Activated CD8-positive, alpha-beta T cell treated with anti-CD3 and anti-CD28 coated beads for 36 hours (primary cell): ENCODE measurements around the gene TAF1D. TPM values are rescaled to one million over a fixed set of nuclear protein-coding genes. Genes with fewer than 3 reads are reported as not detected.

Experiments used
- ATAC-seq: fragments of 200-7000 bp; cut with Tn5 transposase; one replicate; pipeline ENCODE4 v1.10.0; 2021; ENCODE audit warnings: mild to moderate bottlenecking, moderate library complexity
- CTCF ChIA-PET: fragments of 350-600 bp; sonication (Branson Sonifier 250); formaldehyde crosslinking; loops from one replicate; lab custom pipeline; 2021; ENCODE audit warnings: antibody characterized with exemption; lab: Charles Lee
- POLR2A ChIA-PET: fragments of 350-600 bp; sonication (Branson Sonifier 250); formaldehyde crosslinking; loops from one replicate; lab custom pipeline; 2021; ENCODE audit warnings: antibody characterized with exemption; lab: Charles Lee
- DNase-seq: peaks from one replicate; pipeline ENCODE4 v3.0.0-alpha.2; 2020
- H3K27ac Mint-ChIP-seq: one replicate; pipeline ENCODE4 v1.8.0; 2021; ENCODE audit warnings: mild to moderate bottlenecking, mixed read lengths
- H3K27me3 Mint-ChIP-seq: one replicate; pipeline ENCODE4 v1.8.0; 2021; ENCODE audit warnings: mixed read lengths
- H3K36me3 Mint-ChIP-seq: one replicate; pipeline ENCODE4 v1.8.0; 2021; ENCODE audit warnings: low read depth, mixed read lengths
- H3K4me1 Mint-ChIP-seq: one replicate; pipeline ENCODE4 v1.8.0; 2021; ENCODE audit warnings: low read depth, mixed read lengths
- H3K4me3 Mint-ChIP-seq: one replicate; pipeline ENCODE4 v1.8.0; 2021; ENCODE audit warnings: mild to moderate bottlenecking, moderate library complexity, mixed read lengths
- H3K9me3 Mint-ChIP-seq: one replicate; pipeline ENCODE4 v1.8.0; 2021; ENCODE audit warnings: mixed read lengths
- CTCF ChIP-seq: fragments of 200-600 bp; IDR thresholded peaks from one replicate; pipeline ENCODE4 v1.8.0; 2022; ENCODE audit warnings: antibody characterized with exemption, mild to moderate bottlenecking
- intact Hi-C: fragments of 100-400 bp; cut with micrococcal nuclease; formaldehyde crosslinking; loops from one replicate; pipeline ENCODE4 v1.10.0; 2022
- total RNA-seq, 2 experiments: library from RNA; stranded (reverse); gene quantifications; one replicate each; pipeline ENCODE4 v1.2.3, GENCODE V29; 2021

The TAF1D gene
- total RNA-seq, 2 experiments from 2014 or later: 334 to 344 TPM

DNA sequence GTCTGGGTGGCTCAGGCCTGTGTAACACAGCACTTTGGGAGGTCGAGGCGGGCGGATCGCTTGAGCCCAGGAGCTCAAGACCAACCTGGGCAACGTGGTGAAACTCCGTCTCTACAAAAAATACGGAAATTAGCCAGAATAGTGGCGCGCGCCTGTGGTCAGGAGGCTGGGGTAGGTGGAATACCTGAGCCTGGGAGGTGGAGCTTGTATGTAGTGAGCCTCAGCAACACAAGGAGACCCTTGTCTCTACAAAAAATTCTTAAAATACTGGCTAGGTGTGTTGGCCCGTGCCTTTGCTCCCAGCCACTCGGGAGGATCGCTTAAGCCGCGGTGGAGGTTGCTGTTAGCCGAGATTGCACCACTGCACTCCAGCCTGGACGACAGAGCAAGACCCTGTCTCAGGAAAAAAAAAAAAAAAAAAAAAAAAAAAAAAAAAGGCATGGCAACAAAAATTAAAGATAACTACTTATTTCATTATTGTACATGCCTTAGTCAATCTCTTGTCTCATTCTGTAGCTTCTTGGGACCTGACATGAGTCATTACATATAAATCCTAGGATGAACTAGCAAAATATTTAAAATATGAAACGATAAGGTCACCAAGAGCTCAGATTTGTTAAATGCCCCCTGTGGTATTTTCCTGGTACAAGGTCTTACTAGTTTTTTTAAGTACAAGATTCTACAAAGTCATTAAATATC is 1.1 kb downstream of the TAF1D start:
- Mint-ChIP-seq H3K27ac (peak overlapping the region; percentile 100), H3K4me1 (peaks cover 48% of the 10 kb centered on the region), H3K4me3 (peak overlapping the region; percentile 98), H3K36me3 (peaks cover 65% of the 10 kb centered on the region), H3K9me3 (no peaks in the 10 kb centered on the region), H3K27me3 (no peaks in the 10 kb centered on the region)
- no peak for TF ChIP-seq CTCF
- intact Hi-C loops: loop anchor here (10.0 kb wide), 1 partner anchor 385 kb away; the partner anchor contains the start of gene PANX1
- ChIA-PET POLR2A (interaction anchor here (0.7 to 7.0 kb wide), 18 partner anchors 12 to 1328 kb away, joined by 3 to 125 read pairs (median 6); partner anchors contain the start of genes ANKRD49, CEP295, MED17 and MRE11), CTCF (no interaction called here)
- peak; percentile 5 for ATAC-seq
- peak; percentile 70 for DNase-seq

GRCh38 chr11:93738647-93739081 is 2.6 kb downstream of the TAF1D start:
- CTCF ChIA-PET: interaction anchor here (1.1 kb wide), 1 partner anchor 45 kb away, joined by 5 read pairs; the partner anchor contains the start of gene MED17
- ATAC-seq (no peak), DNase-seq (no peak)
- Mint-ChIP-seq H3K9me3 (no peaks in the 10 kb centered on the region), H3K4me1 (peaks cover 49% of the 10 kb centered on the region), H3K27me3 (no peaks in the 10 kb centered on the region), H3K4me3 (peak overlapping the region; percentile 98), H3K36me3 (peaks cover 77% of the 10 kb centered on the region), H3K27ac (peak overlapping the region; percentile 100)
- POLR2A ChIA-PET: interaction anchor here (0.6 to 7.0 kb wide), 4 partner anchors 11 to 640 kb away, joined by 3 to 125 read pairs (median 67); partner anchors contain the start of genes CEP295 and MED17
- intact Hi-C loops: loop anchor here (2.0 kb wide), 1 partner anchor 46 kb away; the partner anchor contains the start of gene MED17
- TF ChIP-seq CTCF: no peak

GRCh38 chr11:93737904-93738612 is 3.2 kb downstream of the TAF1D start:
- Mint-ChIP-seq H3K27ac (peak overlapping the region; percentile 100), H3K4me1 (peaks cover 51% of the 10 kb centered on the region), H3K9me3 (no peaks in the 10 kb centered on the region), H3K27me3 (no peaks in the 10 kb centered on the region), H3K4me3 (peak overlapping the region; percentile 98), H3K36me3 (peaks cover 80% of the 10 kb centered on the region)
- peak; percentile 15 for ATAC-seq
- CTCF ChIA-PET: interaction anchor here (0.7 kb wide), 1 partner anchor 46 kb away, joined by 4 read pairs; the partner anchor contains the start of gene MED17
- intact Hi-C loops: loop anchor here (2.0 kb wide), 1 partner anchor 47 kb away; the partner anchor contains the start of gene MED17
- POLR2A ChIA-PET: interaction anchor here (0.6 to 7.0 kb wide), 5 partner anchors 10 to 640 kb away, joined by 3 to 125 read pairs (median 25); partner anchors contain the start of genes CEP295 and MED17
- no peak for DNase-seq
- TF ChIP-seq CTCF: no peak

GRCh38 chr11:93736129-93736528 is 5.2 kb downstream of the TAF1D start:
- H3K36me3 Mint-ChIP-seq: peaks cover 92% of the 10 kb centered on the region

More at GRCh38 chr11:93736129-93736528, 5.2 kb downstream of the TAF1D start:
- no peaks in the 10 kb centered on the region for H3K27me3 Mint-ChIP-seq
- H3K9me3 Mint-ChIP-seq: no peaks in the 10 kb centered on the region
- ATAC-seq (no peak), DNase-seq (no peak)
- CTCF ChIA-PET: no interaction called here
- POLR2A ChIA-PET: interaction anchor here (1.1 to 1.6 kb wide), 4 partner anchors 13 to 74 kb away, joined by 3 to 7 read pairs (median 4); partner anchors contain the start of gene MED17
- peak overlapping the region; percentile 80 for H3K27ac Mint-ChIP-seq
- no peak for TF ChIP-seq CTCF
- peaks cover 56% of the 10 kb centered on the region for H3K4me1 Mint-ChIP-seq
- peak overlapping the region; percentile 98 for H3K4me3 Mint-ChIP-seq
- intact Hi-C loops: no loop called here
